Stimulated activated CD4-positive, alpha-beta T cell treated with anti-CD3 and anti-CD28 coated beads, Interleukin-1b, Interleukin-23, amount 100 ng/mL, for 48 hours (primary cell): ENCODE data around the gene ZNF397.

Source experiments
- DNase-seq: peaks from one replicate; pipeline ENCODE4 v3.0.0-alpha.2; 2020

ZNF397 gene

DNA sequence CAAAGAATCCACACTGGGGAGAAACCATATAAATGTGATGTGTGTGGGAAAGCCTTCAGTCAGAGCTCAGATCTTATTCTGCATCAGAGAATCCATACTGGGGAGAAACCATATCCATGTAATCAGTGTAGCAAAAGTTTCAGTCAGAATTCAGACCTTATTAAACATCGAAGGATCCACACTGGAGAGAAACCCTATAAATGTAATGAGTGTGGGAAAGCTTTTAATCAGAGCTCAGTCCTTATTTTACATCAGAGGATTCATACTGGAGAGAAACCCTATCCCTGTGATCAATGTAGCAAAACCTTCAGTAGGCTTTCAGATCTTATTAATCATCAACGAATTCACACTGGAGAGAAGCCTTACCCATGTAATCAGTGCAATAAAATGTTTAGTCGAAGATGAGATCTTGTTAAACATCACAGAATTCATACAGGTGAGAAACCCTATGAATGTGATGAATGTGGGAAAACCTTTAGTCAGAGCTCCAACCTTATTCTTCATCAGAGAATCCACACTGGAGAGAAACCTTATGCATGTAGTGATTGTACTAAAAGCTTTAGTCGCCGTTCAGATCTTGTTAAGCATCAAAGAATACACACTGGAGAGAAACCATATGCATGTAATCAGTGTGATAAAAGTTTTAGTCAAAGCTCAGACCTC, 65.9 kb downstream of the ZNF397 start:
- DNase-seq, result no peak
